Measurements from ENCODE around the gene CPNE8.

The CPNE8 gene
- long read RNA-seq, partial matches to known transcripts: 0 of 1 reads
- long read RNA-seq, other reads (novel, unspliced or antisense): 1 of 1 reads

DNA sequence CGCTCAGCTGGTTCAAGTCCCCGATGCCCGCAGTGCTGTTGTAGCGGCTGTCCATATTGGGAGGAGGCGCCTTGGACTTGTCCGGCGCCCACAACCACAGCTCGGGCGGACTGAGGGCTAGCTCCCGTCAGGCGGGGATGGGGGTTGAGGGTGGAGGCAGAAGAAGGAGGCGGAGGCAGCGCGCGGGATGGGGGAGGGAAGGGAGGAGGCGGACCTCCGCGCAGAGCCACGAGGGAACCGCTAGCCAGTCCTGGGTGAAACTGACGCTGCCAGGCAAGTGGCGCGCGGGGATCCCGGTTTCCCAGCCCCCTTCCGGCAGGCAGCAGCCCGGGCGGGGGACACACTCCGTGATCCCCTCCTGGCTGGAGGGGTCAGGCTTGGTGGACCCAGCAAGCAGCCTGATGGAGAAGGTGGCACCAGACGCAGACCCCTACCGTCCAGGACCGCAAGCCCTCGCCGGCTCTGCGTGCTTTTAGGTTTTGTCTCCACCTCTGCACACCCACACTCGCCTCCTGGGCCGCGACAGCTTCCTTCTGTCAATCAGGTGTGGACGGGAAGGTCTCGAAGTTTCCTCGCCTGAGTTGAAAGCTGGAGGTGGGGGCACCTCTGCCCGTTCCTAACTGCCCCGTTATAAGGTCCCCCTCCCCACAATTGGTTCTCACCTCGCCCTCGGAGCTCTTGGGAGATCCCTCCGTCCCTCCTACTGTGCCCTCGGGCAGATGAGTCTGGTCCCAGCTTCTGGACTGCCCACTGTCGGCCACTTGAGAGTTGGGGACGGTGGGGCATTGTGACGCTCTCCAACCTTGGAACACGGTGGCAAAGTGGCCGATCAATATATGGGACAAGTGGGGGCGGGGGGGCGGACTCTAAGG is at the start of gene CPNE8:
Gene CPNE8 (minus strand): TSS at position 112 of the 872 bp plus-strand sequence. CDS start 57 bp downstream, at position 55.
- TF ChIP-seq POLR2AphosphoS5 (IDR thresholded peaks at IDR 0.05; ENCODE audit: low read depth) (no peak), SPI1 (IDR thresholded peaks at IDR 0.05; ENCODE audit: borderline replicate concordance, low read depth) (no peak), GABPA (IDR thresholded peaks at IDR 0.05; ENCODE audit: low read depth) (no peak)
- TF ChIP-seq, protein P1, sequence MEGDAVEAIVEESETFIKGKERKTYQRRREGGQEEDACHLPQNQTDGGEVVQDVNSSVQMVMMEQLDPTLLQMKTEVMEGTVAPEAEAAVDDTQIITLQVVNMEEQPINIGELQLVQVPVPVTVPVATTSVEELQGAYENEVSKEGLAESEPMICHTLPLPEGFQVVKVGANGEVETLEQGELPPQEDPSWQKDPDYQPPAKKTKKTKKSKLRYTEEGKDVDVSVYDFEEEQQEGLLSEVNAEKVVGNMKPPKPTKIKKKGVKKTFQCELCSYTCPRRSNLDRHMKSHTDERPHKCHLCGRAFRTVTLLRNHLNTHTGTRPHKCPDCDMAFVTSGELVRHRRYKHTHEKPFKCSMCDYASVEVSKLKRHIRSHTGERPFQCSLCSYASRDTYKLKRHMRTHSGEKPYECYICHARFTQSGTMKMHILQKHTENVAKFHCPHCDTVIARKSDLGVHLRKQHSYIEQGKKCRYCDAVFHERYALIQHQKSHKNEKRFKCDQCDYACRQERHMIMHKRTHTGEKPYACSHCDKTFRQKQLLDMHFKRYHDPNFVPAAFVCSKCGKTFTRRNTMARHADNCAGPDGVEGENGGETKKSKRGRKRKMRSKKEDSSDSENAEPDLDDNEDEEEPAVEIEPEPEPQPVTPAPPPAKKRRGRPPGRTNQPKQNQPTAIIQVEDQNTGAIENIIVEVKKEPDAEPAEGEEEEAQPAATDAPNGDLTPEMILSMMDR (IDR thresholded peaks at IDR 0.05; ENCODE audit: insufficient read depth, low read length): no peak
- TF ChIP-seq, protein P2, sequence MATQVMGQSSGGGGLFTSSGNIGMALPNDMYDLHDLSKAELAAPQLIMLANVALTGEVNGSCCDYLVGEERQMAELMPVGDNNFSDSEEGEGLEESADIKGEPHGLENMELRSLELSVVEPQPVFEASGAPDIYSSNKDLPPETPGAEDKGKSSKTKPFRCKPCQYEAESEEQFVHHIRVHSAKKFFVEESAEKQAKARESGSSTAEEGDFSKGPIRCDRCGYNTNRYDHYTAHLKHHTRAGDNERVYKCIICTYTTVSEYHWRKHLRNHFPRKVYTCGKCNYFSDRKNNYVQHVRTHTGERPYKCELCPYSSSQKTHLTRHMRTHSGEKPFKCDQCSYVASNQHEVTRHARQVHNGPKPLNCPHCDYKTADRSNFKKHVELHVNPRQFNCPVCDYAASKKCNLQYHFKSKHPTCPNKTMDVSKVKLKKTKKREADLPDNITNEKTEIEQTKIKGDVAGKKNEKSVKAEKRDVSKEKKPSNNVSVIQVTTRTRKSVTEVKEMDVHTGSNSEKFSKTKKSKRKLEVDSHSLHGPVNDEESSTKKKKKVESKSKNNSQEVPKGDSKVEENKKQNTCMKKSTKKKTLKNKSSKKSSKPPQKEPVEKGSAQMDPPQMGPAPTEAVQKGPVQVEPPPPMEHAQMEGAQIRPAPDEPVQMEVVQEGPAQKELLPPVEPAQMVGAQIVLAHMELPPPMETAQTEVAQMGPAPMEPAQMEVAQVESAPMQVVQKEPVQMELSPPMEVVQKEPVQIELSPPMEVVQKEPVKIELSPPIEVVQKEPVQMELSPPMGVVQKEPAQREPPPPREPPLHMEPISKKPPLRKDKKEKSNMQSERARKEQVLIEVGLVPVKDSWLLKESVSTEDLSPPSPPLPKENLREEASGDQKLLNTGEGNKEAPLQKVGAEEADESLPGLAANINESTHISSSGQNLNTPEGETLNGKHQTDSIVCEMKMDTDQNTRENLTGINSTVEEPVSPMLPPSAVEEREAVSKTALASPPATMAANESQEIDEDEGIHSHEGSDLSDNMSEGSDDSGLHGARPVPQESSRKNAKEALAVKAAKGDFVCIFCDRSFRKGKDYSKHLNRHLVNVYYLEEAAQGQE (IDR thresholded peaks at IDR 0.05; ENCODE audit: insufficient replicate concordance, low read depth): no peak
- no peak for DNase-seq (ENCODE audit: low read depth in 1 of 2, low spot score in 1 of 2)
- Histone ChIP-seq H3K4me3 (replicated peaks; ENCODE audit: insufficient read depth, low read length) (peak within 1 kb of the TSS; percentile 49), H3K27me3 (ENCODE audit: insufficient read depth, poor library complexity, severe bottlenecking) (peaks cover 18% of the 10 kb centered on the region), H3K27ac (replicated peaks) (no peak within 1 kb of the TSS)

DNA sequence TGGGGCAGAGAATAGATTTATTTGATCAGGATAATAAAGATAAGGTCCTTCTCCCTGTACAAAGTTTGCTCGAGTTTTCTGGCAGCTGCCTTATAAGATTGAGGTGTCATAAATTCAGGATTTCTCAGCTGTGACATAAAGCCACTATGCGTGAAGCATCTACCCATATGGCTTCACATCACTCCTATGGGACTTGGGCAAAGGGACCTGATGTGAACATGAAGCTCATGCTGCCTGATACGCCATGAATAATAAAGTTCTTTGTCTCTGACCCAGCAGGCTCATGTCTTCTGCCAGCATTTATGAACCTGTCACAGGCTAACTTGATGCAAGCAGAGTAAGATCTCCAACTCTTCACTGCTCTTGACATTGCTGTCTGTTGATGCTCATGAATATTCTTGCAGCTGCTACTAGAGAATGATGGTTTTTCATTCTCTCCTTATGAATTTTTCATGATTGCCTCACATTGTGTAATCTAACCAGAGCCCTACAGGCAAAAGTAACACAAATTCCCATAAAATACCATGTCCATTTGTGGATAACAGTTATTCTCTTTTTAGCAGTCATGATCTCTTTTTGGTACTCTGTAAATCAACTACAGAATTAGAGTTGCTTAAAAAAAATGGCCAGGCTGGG is 49.0 kb upstream of the CPNE8 start:
- no peak for DNase-seq (ENCODE audit: low read depth in 1 of 2, low spot score in 1 of 2)
- Histone ChIP-seq H3K4me3 (replicated peaks; ENCODE audit: insufficient read depth, low read length) (no peak overlapping the region), H3K27ac (replicated peaks) (no peak overlapping the region), H3K27me3 (ENCODE audit: insufficient read depth, poor library complexity, severe bottlenecking) (no peaks in the 10 kb centered on the region)
- TF ChIP-seq GABPA (IDR thresholded peaks at IDR 0.05; ENCODE audit: low read depth) (no peak), SPI1 (IDR thresholded peaks at IDR 0.05; ENCODE audit: borderline replicate concordance, low read depth) (no peak), POLR2AphosphoS5 (IDR thresholded peaks at IDR 0.05; ENCODE audit: low read depth) (no peak)
- TF ChIP-seq, protein P2 (IDR thresholded peaks at IDR 0.05; ENCODE audit: insufficient replicate concordance, low read depth): no peak
- TF ChIP-seq, protein P1 (IDR thresholded peaks at IDR 0.05; ENCODE audit: insufficient read depth, low read length): no peak

DNA sequence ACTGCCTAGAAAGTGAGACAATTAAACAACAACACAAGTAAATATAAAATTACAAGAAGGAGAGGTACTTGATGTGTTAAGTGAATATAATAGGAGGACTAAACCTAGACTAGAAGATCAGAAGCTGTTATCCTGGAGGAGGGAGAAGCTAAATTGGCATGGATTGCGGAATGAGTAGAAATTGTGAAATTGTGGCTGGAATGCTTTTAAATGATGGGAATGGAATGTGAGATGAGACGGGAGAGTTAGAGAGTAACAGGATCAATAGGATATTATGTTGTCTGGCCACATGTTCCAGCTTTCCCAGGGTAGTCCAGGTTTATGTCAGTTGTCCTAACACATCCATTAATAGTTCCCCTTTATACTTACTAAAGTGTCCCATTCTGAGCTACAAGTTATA is 44.0 kb upstream of the CPNE8 start:
- no peak overlapping the region for H3K27ac ChIP-seq (replicated peaks)
- H3K27me3 ChIP-seq (ENCODE audit: insufficient read depth, poor library complexity, severe bottlenecking): no peaks in the 10 kb centered on the region
- H3K4me3 ChIP-seq (replicated peaks; ENCODE audit: insufficient read depth, low read length): no peak overlapping the region
- DNase-seq (ENCODE audit: low read depth in 1 of 2, low spot score in 1 of 2): no peak
- TF ChIP-seq SPI1 (IDR thresholded peaks at IDR 0.05; ENCODE audit: borderline replicate concordance, low read depth): no peak

DNA sequence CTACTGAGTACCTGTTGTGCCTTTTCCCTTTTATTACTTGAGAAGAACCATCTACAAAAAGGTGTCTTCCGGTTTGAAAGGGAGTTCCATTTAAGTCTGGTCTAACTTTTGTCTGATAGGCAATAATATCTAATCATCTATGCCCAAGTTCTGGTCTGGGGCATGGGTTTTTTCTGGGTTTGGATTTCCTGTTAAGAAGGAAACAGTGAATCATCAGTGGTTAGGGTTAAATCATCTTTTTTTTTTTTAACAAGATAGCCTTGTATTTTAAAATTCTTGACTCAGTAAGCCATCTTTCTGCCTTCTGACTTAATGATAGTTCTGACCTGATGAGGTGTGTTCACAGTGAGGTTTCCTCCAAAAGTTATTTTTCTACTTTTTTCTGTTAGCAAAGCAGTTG is 29.3 kb upstream of the CPNE8 start:
- TF ChIP-seq, protein P1 (IDR thresholded peaks at IDR 0.05; ENCODE audit: insufficient read depth, low read length): no peak
- TF ChIP-seq SPI1 (IDR thresholded peaks at IDR 0.05; ENCODE audit: borderline replicate concordance, low read depth): no peak
- TF ChIP-seq, protein P2 (IDR thresholded peaks at IDR 0.05; ENCODE audit: insufficient replicate concordance, low read depth): no peak
- no peak for TF ChIP-seq GABPA (IDR thresholded peaks at IDR 0.05; ENCODE audit: low read depth)
- TF ChIP-seq POLR2AphosphoS5 (IDR thresholded peaks at IDR 0.05; ENCODE audit: low read depth): no peak
- Histone ChIP-seq H3K27me3 (ENCODE audit: insufficient read depth, poor library complexity, severe bottlenecking) (no peaks in the 10 kb centered on the region), H3K27ac (replicated peaks) (no peak overlapping the region), H3K4me3 (replicated peaks; ENCODE audit: insufficient read depth, low read length) (no peak overlapping the region)
- no peak for DNase-seq (ENCODE audit: low read depth in 1 of 2, low spot score in 1 of 2)

All from HL-60 (cell line).